Stimulated activated naive CD8-positive, alpha-beta T cell treated with anti-CD3 and anti-CD28 coated beads, Interleukin-15, Interleukin-2, amounts not matched to agents 100 U/mL and 50 U/mL, for 24 hours (primary cell): Measurements from ENCODE around the gene WDR33.
A peak's percentile ranks its signal among the peaks of the same experiment; 100 is the strongest.

ENCODE experiments used
- ATAC-seq: fragments of 150-1000 bp; cut with Tn5 transposase; one replicate; pipeline ENCODE4 v1.10.0; 2021
- DNase-seq: peaks from one replicate; pipeline ENCODE4 v3.0.0; 2021

The WDR33 gene

GRCh38 chr2:127695491-127696472, 115.2 kb downstream of the WDR33 start:
- ATAC-seq, result peak; percentile 52
- DNase-seq, result peak; percentile 59

DNA sequence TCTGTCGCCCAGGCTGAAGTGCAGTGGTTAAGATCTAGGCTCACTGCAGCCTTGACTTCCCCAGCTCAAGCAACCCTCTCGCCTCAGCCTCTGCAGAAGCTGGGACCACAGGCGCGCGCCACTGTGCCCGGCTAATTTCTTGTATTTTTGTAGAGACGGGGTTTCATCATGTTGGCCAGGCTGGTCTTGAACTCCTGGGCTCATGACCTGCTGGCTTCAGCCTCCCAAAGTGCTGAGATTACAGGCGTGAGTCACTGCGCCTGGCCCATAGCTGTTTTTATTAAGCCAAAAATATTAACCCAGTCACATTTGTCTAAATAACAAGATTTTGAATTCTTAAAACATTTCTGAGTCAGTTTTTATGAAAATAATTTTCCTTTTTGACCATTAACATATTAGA, 116.0 kb downstream of the WDR33 start:
- DNase-seq, result no peak
- no peak for ATAC-seq

DNA sequence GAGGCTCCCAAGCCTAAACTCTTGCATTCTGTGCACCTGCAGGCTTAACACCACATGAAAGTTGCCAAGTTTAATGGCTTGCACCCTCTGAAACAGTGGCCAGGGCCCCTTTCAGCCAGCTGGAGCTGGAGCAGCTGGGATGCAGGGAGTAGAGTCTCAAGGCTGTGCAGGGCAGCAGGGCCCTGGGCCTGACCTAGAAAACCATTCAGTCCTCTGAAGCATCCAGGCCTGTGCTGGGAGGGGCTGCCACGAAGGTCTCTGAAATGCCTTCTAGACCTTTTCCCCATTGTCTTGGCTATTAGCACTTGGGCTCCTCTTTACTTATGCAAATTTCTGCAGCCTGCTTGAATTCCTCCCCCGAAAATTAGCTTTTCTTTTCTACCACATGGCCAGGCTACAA, 120.3 kb downstream of the WDR33 start:
- DNase-seq, result no peak
- ATAC-seq, result no peak

DNA sequence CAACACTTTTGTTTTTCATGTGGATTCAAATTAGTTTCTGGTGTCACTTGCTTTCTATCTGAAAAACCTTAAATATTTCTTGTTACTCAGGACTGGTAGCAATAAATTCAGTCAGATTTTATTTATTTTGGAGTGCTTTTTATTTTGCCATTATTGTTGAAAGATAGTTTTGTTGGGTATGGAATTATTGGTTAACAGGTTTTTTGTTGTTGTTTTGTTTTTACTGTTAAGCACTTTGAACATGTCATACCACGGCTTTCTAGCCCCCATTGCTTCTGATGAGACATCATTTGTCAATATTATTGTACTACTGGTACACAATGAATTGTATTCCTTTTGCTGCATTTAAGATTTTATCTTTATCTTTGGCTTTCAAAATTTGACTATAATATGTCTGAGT, 122.6 kb downstream of the WDR33 start:
- ATAC-seq (no peak), DNase-seq (no peak)

DNA sequence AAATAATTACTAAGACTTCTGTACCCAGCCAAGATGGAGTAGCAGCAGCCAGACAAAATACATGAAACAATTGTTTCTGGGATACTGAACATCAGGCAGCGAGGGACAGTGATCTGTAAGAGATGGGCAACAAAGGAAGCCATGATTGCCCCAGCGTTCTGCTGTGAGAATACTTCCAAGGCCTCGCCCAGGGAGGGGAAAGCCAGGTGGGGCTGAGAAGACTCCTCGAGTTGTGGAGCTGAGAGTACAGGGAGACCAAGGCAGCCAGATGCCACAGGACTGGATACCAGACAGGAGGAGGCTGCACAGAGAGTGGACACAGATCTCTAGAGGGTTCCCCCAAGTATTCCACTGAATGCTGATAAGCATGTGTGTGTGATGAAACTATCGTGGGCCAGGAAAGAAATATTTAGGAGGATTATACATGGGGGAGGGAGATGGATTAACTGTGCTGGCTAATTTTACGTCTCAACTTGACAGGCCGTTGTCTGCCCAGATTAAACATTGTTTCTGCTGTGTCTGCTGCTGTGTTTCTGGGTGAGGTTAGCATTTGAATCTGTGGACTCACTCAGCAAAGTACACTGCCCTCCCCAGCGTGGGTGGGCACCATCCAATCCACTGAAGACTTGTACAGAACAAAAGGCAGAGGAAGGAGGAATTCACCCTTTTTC, 125.4 kb downstream of the WDR33 start:
- no peak for ATAC-seq
- no peak for DNase-seq

- no peak for ATAC-seq
- DNase-seq, result no peak
These were observed 127.2 kb downstream of the WDR33 start for GRCh38 chr2:127683757-127684156.

- ATAC-seq (no peak), DNase-seq (no peak)
These were observed 127.9 kb downstream of the WDR33 start for GRCh38 chr2:127683056-127683455.

DNA sequence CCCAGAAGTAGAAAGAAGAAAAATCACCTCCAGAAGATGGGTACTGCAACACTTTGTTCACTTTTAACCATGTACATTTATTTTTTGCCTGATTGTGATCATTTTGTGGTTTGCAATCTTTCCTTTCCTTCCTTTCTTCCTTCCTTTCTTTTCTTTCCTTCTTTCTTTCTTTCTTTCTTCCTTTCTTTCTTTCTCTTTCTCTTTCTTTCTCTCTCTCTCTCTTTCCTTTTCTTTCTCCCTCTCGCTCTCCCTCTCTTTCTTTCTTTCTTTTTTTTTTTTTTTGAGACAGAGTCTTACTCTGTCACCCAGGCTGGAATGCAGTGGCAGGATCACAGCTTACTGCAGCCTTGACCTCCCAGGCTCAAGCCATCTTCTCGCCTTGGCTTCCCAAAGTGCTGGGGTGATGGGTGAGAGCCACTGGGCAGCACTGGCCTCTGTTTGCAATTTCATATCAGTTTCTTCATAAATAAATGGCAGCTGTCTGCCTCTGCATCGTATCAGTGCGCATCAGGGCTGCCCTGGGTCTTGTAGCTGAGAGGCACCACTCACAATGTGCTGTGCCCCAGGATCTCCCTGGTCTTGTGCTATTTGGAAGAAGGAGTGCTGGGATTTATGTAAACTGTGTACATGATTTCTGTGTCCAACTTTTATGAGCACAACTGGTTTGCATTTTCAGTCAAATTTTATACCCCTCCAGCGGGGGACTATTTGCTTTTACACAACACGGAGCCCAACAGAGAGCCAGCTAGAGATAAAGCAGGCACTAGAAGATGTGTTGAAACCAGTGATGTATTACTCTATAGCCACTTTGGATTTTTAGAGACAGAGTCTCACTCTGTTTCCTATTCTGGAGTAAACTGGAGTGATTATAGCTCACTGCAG, 128.8 kb downstream of the WDR33 start:
- no peak for ATAC-seq
- DNase-seq, result no peak

DNA sequence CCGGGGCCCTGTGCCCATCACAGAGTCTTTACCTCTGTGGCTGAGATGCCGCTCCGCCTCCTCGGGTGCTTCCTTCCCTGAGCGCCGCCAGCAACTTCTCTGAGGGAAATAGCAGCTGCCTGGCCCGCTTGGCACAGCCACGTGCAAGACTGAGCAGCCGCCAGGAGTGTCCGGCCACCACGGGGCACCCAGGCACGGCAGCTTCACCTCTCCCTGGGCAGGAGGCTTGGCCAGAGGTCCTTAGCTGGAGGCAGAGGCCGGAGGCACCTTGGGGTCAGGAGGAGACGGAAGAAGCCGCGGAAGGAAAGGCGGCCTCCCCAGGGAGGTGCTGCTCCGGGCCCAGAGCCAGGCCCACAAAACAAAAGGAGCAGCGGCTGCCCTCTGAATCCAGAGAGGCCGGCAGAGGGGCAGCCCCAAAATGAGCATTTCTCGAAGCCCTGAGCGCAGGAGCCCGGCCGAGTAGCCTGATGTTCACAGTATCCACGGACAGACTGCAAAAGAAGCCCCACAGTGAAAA, 129.6 kb downstream of the WDR33 start:
- no peak for ATAC-seq

DNA sequence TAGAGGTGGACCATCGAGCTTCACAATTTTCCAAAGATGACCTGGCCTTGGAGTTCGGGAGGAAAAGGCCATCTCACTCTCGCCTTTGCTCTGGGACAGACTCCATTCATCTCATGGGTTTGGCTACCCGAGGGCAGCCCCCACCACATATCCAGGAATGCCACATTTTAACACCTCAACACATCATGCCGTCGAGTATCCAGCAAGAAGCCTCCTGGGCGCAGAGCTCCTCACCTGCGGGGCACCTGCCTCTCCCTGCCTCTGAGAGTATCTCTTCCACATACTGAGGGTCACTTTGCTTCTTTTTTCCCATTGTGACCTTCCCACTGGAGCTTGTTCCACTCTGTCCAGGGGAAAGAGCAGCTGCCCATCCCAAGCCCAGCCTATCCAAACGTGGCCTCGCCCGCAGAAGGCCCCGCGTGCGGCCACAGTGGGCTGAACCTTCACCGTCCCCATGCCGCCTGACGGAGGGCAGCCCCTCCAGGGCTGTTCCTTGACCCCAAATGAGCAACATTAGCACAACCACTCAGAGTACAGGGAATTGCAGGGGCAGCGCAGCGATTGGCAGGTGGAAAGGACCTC, 130.2 kb downstream of the WDR33 start:
- DNase-seq (no peak), ATAC-seq (no peak)

More for the DNA sequence above, 129.6 kb downstream of the WDR33 start:
- no peak for DNase-seq

DNA sequence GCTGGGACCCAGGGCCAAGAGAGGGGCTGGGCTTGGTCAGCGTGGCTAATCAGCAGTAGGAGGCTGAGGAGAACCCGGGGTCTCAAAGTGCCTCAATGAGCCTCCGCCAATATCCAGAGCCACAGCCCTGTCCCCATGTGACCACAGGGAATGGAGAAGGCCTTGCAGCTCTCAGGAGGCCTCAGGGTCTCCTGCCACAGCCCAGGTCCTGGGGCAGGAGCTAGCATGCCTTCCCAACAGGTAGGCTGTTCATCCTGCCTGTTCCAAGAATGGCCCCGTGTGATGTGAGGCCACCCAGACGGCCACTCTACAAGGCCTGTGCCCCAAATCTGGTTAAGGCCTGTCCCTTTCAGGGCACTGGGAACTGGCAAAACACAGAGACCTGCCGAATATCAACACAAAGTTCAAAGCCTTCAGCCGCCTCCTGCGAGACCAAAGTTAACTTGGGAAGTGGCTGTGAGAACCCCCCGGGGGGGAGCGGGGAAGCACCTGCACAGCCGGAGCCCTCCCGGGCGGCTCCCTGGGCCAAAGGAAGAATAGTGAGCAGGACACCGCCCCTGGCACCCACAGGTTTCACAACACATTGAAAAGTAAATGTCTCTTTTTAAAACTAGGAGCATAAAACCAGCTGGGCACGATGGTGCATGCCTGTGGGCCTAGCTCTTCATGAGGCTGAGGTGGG, 131.2 kb downstream of the WDR33 start:
- DNase-seq, result no peak
- no peak for ATAC-seq

GRCh38 chr2:127678991-127679390, 132.0 kb downstream of the WDR33 start:
- ATAC-seq (no peak), DNase-seq (no peak)

DNA sequence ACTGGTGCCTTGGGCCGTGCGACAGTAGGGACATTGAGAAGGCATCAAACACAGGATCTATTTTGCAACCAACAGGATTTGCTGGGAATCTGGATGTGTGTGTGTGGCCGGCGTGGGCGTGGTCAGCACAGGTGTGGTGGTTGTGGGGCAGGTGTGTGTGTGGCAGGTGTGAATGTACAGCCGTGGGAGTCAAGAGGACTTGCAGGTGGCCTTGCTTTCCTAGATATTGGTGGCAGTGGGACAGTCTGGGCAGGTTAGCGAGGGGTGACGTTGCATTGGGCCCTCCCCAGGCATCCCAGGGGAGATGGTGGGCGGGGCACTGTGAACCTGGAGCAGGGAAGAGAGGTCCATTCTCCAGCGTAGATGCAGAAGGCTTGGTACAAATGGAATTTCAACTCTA, 132.4 kb downstream of the WDR33 start:
- ATAC-seq (no peak), DNase-seq (no peak)

DNA sequence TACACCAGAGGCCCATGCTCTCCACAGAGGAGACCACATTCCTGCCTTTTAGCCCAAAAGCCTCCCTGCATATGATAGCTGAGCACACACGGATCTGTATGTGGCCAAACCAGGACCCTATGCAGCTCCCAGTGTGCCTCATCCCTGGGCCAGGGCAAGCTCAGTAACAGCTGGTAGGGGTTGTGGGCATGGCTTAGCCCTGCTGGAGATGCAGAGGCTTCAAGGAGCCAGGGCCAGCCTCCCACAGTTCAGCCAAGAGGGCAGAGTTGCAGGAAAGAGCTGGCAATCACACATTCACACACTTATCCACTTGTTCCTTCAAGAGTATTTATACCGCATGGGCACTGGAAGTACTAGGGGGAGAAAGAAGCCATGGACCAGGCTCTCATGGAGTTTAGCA, 134.1 kb downstream of the WDR33 start:
- ATAC-seq, result no peak
- DNase-seq, result no peak

- no peak for ATAC-seq
These were observed 135.4 kb downstream of the WDR33 start, which contains the start of gene LIMS2 for GRCh38 chr2:127675331-127676261. TSS of gene LIMS2 (minus strand) at chr2:127675530. CDS start at chr2:127675024, 506 bp downstream.

DNA sequence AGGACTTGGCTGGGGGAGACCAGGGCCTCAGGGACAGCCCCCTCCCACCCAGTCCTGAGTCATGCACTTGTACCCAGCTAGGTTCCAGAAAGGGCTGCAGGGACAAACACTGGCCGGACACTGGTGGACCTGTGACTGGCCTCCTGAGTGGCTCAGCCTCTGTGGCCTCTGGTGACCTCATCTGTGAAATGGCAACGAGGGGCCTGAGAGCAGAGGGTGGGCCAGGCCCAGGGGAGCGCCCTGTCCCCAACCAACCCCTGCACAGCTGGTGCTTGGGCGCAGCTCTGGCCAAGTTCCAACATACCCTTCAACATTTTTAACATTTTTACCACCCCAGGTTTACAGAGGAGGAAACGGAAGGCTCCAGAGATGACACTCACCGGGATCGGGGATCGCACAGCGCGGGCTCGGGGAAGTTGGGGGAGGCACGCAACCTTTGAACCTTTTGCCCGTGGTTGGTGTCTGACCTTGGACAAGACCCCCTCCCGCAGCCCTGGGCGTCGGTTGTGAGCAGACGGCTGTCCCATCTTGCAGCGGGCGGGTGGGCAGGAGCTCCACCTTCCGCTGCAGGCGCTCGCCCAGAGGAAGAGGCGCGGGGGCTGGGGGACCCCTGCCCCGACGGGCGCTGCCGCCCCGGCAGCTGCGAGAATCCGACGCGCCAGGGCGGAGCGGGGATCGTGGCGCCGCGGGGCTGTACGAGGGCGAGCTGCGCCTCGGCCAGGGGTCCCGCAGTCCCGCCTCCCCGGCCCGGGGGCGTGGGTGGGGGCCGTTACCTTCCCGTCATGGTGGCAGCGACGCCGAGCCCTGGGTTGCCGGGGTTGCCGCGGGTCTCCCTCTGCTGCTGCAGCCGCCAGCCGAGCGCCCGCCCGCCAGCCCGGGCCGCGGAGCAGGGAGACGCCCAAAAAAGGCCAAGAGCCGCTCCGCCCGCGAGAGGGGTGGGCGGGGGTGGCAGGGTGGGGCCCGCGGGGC, 136.4 kb downstream of the WDR33 start:
- ATAC-seq (peak; percentile 41), DNase-seq (peak; percentile 38)

More at GRCh38 chr2:127675331-127676261, 135.4 kb downstream of the WDR33 start, which contains the start of gene LIMS2:
- no peak for DNase-seq

DNA sequence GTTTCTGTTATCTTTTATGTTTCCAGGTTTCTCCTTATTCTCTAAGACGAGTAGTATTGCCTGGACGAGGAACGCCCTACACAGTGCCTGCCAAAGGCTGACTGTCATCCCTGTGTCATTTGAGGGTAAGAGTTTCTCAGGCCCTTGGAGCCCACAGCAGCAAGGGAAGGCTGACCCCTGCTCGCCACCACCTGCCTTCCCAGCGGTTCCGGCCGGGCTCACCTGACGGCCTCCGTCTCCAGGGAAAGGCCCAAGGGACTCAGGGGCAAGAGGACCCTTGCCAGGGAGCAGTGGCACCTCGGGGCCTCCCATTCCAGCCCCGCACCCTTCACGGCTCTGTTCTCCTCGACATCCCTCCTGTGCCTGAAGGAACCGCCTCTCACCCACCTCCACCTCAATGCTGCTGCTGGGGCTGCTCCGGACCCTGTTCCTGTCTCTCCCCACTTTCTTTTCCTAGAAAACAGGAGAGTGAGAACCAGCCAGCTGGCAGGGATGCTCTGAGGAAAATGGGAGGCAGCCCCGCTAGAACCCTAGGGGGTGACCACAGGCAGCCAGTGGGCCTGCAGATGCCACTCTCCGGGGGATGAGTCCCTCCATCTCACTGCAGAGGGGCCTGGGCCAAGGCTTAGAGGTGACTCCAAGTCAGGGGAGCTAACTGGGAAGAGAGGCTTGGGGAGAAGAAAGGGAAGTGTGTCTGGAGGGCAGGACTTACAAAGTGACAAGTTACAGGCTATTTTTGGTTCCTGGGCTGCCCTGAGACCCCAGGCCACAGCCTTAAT, 137.5 kb downstream of the WDR33 start:
- no peak for ATAC-seq
- no peak for DNase-seq
